ENCODE measurements around the gene TRAF4. TPM values are rescaled to one million over a fixed set of nuclear protein-coding genes. Genes with fewer than 3 reads are reported as not detected.

Gene TRAF4
- total RNA-seq, 1 experiment from 2014 or later: 268 TPM

DNA sequence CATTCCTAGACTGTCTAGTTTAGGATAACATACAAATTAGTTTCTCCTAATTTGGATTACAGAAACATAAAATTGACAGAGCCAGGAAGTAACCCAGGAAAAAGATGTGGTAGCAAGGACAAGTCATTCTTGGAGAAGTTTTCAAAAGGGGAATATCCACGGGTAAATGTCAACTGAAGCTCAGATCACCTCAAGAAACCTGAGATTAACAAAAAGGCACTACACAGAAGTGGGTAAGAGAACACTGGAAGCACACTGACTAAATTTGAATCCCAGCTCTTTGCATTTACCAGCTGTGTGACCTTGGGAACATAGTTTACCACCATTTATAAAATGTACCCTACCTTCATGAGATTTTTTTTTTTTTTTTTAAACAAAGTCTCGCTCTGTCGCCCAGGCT, 39.4 kb downstream of the TRAF4 start (continued):
- TF ChIP-seq FOXP4 (CRISPR knock-in tag; IDR thresholded peaks at IDR 0.05) (no peak), RORB (CRISPR knock-in tag; IDR thresholded peaks at IDR 0.05) (no peak), FOXJ3 (CRISPR knock-in tag; IDR thresholded peaks at IDR 0.05; ENCODE audit: borderline replicate concordance) (no peak)
- TF ChIP-seq, protein P1, sequence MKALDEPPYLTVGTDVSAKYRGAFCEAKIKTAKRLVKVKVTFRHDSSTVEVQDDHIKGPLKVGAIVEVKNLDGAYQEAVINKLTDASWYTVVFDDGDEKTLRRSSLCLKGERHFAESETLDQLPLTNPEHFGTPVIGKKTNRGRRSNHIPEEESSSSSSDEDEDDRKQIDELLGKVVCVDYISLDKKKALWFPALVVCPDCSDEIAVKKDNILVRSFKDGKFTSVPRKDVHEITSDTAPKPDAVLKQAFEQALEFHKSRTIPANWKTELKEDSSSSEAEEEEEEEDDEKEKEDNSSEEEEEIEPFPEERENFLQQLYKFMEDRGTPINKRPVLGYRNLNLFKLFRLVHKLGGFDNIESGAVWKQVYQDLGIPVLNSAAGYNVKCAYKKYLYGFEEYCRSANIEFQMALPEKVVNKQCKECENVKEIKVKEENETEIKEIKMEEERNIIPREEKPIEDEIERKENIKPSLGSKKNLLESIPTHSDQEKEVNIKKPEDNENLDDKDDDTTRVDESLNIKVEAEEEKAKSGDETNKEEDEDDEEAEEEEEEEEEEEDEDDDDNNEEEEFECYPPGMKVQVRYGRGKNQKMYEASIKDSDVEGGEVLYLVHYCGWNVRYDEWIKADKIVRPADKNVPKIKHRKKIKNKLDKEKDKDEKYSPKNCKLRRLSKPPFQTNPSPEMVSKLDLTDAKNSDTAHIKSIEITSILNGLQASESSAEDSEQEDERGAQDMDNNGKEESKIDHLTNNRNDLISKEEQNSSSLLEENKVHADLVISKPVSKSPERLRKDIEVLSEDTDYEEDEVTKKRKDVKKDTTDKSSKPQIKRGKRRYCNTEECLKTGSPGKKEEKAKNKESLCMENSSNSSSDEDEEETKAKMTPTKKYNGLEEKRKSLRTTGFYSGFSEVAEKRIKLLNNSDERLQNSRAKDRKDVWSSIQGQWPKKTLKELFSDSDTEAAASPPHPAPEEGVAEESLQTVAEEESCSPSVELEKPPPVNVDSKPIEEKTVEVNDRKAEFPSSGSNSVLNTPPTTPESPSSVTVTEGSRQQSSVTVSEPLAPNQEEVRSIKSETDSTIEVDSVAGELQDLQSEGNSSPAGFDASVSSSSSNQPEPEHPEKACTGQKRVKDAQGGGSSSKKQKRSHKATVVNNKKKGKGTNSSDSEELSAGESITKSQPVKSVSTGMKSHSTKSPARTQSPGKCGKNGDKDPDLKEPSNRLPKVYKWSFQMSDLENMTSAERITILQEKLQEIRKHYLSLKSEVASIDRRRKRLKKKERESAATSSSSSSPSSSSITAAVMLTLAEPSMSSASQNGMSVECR (CRISPR knock-in tag; IDR thresholded peaks at IDR 0.05; ENCODE audit: borderline replicate concordance): no peak

DNA sequence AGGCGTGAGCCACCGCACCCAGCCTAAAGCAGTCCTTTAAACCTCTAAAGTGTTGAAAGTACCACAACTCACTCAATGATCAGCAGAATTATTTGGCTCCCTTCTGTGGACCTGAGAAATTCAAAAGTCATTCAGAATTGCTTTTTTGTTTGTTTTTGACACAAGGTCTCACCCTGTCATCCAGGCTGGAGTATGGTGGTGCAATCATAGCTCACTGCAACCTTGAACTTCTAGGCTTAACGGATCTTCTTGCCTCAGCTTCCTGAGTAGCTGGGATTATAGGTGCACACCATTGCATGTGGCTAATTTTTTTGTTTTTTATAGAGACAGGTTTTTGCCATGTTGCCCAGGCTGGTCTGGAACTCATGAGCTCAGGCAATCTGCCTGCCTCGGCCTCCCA, 44.3 kb downstream of the TRAF4 start:
- ChIA-PET CTCF (interaction anchor here (1.2 to 1.5 kb wide), 2 partner anchors 25 to 61 kb away, joined by 4 to 9 read pairs; no protein-coding TSS in a partner anchor), POLR2A (no interaction called here)
- Mint-ChIP-seq H3K4me3 (no peak overlapping the region), H3K27ac (no peak overlapping the region), H3K9me3 (no peaks in the 10 kb centered on the region), H3K27me3 (ENCODE audit: low read depth) (no peaks in the 10 kb centered on the region), H3K4me1 (0 out of 2 replicates have a peak, but pooled peaks cover 3% of the 10 kb centered on the region), H3K36me3 (peaks cover 19% of the 10 kb centered on the region)
- no peak for DNase-seq (ENCODE audit: low spot score)
- no peak for ATAC-seq
- TF ChIP-seq FOXP1 (CRISPR knock-in tag; IDR thresholded peaks at IDR 0.05; ENCODE audit: borderline replicate concordance): no peak
- TF ChIP-seq E2F4 (CRISPR knock-in tag; IDR thresholded peaks at IDR 0.05; ENCODE audit: borderline replicate concordance, low read depth): no peak
- peak; percentile 65; the same call in 1 of the 2 replicates for TF ChIP-seq GABPB1 (CRISPR knock-in tag; IDR thresholded peaks at IDR 0.05)
- no peak for TF ChIP-seq ZNF219 (CRISPR knock-in tag; IDR thresholded peaks at IDR 0.05; ENCODE audit: borderline replicate concordance)

DNA sequence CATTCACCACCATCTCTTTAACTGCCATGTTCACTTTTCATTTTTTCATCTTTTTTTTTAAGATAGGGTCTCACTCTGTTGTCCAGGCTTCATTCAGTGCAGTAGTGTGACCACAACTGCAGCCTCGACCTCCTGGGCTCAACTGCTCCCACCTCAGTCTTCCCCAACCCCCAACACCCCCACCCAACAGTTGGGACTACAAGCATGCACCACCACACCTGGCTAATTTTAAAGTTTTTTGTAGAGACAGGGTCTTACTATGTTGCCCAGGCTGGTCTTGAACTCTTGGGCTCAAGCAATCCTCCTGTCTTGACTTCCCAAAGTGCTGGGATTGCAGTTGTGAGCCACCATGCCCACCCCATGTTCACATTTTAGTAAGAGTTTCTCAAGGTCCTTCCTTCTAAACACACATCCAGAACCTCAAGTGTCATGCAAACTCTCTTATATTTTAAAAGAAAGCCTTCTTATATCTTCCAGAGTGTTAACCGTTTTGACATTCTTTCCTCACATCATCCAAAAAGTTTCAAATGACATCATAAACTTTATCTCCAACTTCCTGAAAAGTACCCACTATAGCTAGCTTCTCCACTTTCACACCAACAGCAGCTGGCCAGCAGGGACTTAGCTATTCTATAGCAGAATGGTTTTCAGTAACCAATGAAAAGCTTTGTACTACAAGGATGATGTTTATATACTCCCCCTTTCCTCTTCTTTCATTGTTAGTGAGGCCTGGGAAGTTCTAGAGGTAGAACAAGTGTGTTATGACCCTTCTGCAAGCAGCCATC, 49.3 kb downstream of the TRAF4 start:
- H3K36me3 Mint-ChIP-seq: peaks cover 14% of the 10 kb centered on the region
- CTCF ChIA-PET: interaction anchor here (0.6 to 2.7 kb wide), 6 partner anchors 29 to 81 kb away, joined by 3 to 12 read pairs (median 4); no protein-coding TSS in a partner anchor
- peak overlapping the region; percentile 85; the same call in 1 of the 2 replicates for H3K27ac Mint-ChIP-seq
- no peak overlapping the region for H3K4me3 Mint-ChIP-seq
- no peaks in the 10 kb centered on the region for H3K9me3 Mint-ChIP-seq
- ATAC-seq (peak; percentile 20; the same call in 1 of the 2 replicates), DNase-seq (ENCODE audit: low spot score) (no peak)
- POLR2A ChIA-PET: interaction anchor here (1.0 kb wide), 1 partner anchor 9 kb away, joined by 3 read pairs; no protein-coding TSS in a partner anchor
- TF ChIP-seq SMAD3 (CRISPR knock-in tag; IDR thresholded peaks at IDR 0.05; ENCODE audit: borderline replicate concordance): no peak
- TF ChIP-seq GTF2I (CRISPR knock-in tag; conservative IDR thresholded peaks at IDR 0.05): no peak
- no peak for TF ChIP-seq JAZF1 (CRISPR knock-in tag; IDR thresholded peaks at IDR 0.05)
- no peak for TF ChIP-seq ZNF232 (CRISPR knock-in tag; IDR thresholded peaks at IDR 0.05)
- peak; percentile 12; the same call in 1 of the 2 replicates for TF ChIP-seq ZNF121 (CRISPR knock-in tag; IDR thresholded peaks at IDR 0.05)
- TF ChIP-seq MXD4 (CRISPR knock-in tag; IDR thresholded peaks at IDR 0.05; ENCODE audit: borderline replicate concordance): no peak
- TF ChIP-seq GABPB1 (CRISPR knock-in tag; IDR thresholded peaks at IDR 0.05): no peak
- H3K27me3 Mint-ChIP-seq (ENCODE audit: low read depth): no peaks in the 10 kb centered on the region
- 0 out of 2 replicates have a peak, but pooled peaks cover 2% of the 10 kb centered on the region for H3K4me1 Mint-ChIP-seq

Data from WTC11 (cell line).